Parathyroid adenoma (tissue), 2 donors: ENCODE data around the gene NTN1.

Source experiments
- H2AFZ ChIP-seq: fragments of 300-600 bp; sonication (generic); one replicate; pipeline ENCODE4 v1.7.0; 2017; ENCODE audit warnings: antibody characterized with exemption, mild to moderate bottlenecking
- H3K27ac ChIP-seq: fragments of 300-600 bp; sonication (generic); one replicate; pipeline ENCODE4 v1.7.0; 2017
- H3K27me3 ChIP-seq: fragments of 300-600 bp; sonication (generic); one replicate; pipeline ENCODE4 v1.7.0; 2017; ENCODE audit warnings: low read length; ENCODE audit not compliant: control insufficient read depth, insufficient read depth
- H3K36me3 ChIP-seq: fragments of 300-600 bp; sonication (generic); one replicate; pipeline ENCODE4 v1.7.0; 2017; ENCODE audit warnings: low read length; ENCODE audit not compliant: control insufficient read depth, insufficient read depth
- H3K4me1 ChIP-seq: fragments of 300-600 bp; sonication (generic); one replicate; pipeline ENCODE4 v1.7.0; 2017; ENCODE audit warnings: control low read depth
- H3K4me2 ChIP-seq: fragments of 300-600 bp; sonication (generic); one replicate; pipeline ENCODE4 v1.7.0; 2017; ENCODE audit warnings: low read length
- H3K4me3 ChIP-seq: fragments of 300-600 bp; sonication (generic); one replicate; pipeline ENCODE4 v1.7.0; 2017; ENCODE audit warnings: low read depth, low read length
- H3K79me2 ChIP-seq: fragments of 300-600 bp; sonication (generic); one replicate; pipeline ENCODE4 v1.7.0; 2017; ENCODE audit warnings: control low read depth
- H3K9ac ChIP-seq: fragments of 300-600 bp; sonication (generic); one replicate; pipeline ENCODE4 v1.7.0; 2017; ENCODE audit warnings: mild to moderate bottlenecking
- H3K9me3 ChIP-seq: fragments of 300-600 bp; sonication (generic); one replicate; pipeline ENCODE4 v1.7.0; 2017; ENCODE audit warnings: low read length; ENCODE audit not compliant: control insufficient read depth
- CTCF ChIP-seq: fragments of 300-600 bp; sonication (generic); IDR thresholded peaks from one replicate; pipeline ENCODE4 v1.7.0; 2017; ENCODE audit warnings: antibody characterized with exemption, mild to moderate bottlenecking
- donor health status: primary hyperparathyroidism.

Gene NTN1

GRCh38 chr17:9241774-9242496, 220.6 kb downstream of the NTN1 start:
- Histone ChIP-seq H3K4me3 (no peak overlapping the region), H3K4me2 (no peak overlapping the region), H3K36me3 (no peaks in the 10 kb centered on the region), H3K4me1 (peaks cover 7% of the 10 kb centered on the region), H2AFZ (no peak overlapping the region), H3K9me3 (no peaks in the 10 kb centered on the region), H3K27ac (peak overlapping the region; percentile 75), H3K27me3 (no peaks in the 10 kb centered on the region), H3K79me2 (no peaks in the 10 kb centered on the region), H3K9ac (no peak overlapping the region)
- no peak for TF ChIP-seq CTCF

- peaks cover 7% of the 10 kb centered on the region for H3K4me1 ChIP-seq
- no peaks in the 10 kb centered on the region for H3K27me3 ChIP-seq
- H3K27ac ChIP-seq = no peak overlapping the region
- H3K9me3 ChIP-seq = no peaks in the 10 kb centered on the region
- no peak overlapping the region for H2AFZ ChIP-seq
- no peaks in the 10 kb centered on the region for H3K79me2 ChIP-seq
- H3K36me3 ChIP-seq = no peaks in the 10 kb centered on the region
- H3K4me3 ChIP-seq = no peak overlapping the region
- no peak overlapping the region for H3K4me2 ChIP-seq
- no peak for TF ChIP-seq CTCF
- no peak overlapping the region for H3K9ac ChIP-seq
Observed at GRCh38 chr17:9242497-9242881, 221.2 kb downstream of the NTN1 start.

GRCh38 chr17:9242983-9243382, 221.7 kb downstream of the NTN1 start:
- peaks cover 7% of the 10 kb centered on the region for H3K4me1 ChIP-seq
- H3K4me2 ChIP-seq = no peak overlapping the region
- no peak overlapping the region for H2AFZ ChIP-seq
- H3K36me3 ChIP-seq = no peaks in the 10 kb centered on the region
- no peaks in the 10 kb centered on the region for H3K27me3 ChIP-seq
- H3K9ac ChIP-seq = no peak overlapping the region
- no peak overlapping the region for H3K27ac ChIP-seq
- TF ChIP-seq CTCF = no peak
- no peaks in the 10 kb centered on the region for H3K9me3 ChIP-seq
- no peaks in the 10 kb centered on the region for H3K79me2 ChIP-seq
- H3K4me3 ChIP-seq = no peak overlapping the region

- H3K27ac ChIP-seq = no peak overlapping the region
Observed at GRCh38 chr17:9244066-9245052, 223.0 kb downstream of the NTN1 start.

More at GRCh38 chr17:9244066-9245052, 223.0 kb downstream of the NTN1 start:
- no peaks in the 10 kb centered on the region for H3K27me3 ChIP-seq
- H3K4me1 ChIP-seq = peaks cover 6% of the 10 kb centered on the region
- H3K4me2 ChIP-seq = no peak overlapping the region
- no peak overlapping the region for H3K4me3 ChIP-seq
- H2AFZ ChIP-seq = no peak overlapping the region
- no peak overlapping the region for H3K9ac ChIP-seq
- H3K36me3 ChIP-seq = no peaks in the 10 kb centered on the region
- H3K79me2 ChIP-seq = no peaks in the 10 kb centered on the region
- no peak for TF ChIP-seq CTCF
- H3K9me3 ChIP-seq = no peaks in the 10 kb centered on the region
